HG02759 (cell line): ENCODE measurements around the gene ABTB1.

Experiments used
- ATAC-seq: cut with Tn5 transposase; IDR thresholded peaks from one replicate; pipeline ENCODE4 v1.9.1; 2021; ENCODE audit warnings: mild to moderate bottlenecking, moderate library complexity; ENCODE audit not compliant: unreplicated experiment

ABTB1 gene

DNA sequence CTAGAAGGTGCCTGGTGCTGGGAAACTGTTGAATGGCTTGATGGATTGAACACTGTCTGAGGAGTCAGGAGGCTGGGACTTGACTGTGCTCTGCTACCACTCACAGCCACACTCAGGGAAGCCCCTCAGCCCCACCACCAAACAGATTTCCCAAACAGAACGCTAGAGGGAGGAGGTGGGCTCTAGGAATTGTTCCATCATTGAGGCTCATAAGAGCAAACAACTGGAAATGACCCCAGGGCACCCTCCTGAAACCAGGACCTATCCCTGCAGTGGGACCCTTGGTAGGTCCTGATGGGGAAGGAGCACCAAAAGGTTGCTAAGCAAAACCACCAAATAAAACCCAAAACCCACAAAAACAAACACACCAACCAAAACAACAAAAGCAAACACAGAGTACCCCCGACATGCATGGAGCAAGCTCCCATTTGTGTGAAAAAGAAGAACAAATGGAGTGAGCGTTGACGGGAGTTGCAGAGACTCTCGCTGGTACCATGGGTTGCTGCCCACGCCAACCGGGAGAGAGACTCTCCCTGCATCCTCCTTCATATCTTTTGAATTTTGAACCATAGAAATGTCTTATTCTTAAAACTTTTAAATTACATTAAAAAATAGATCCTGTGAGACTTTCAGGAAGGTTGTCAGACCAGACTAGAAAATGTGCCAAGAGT, 45.6 kb downstream of the ABTB1 start:
- ATAC-seq: no peak

DNA sequence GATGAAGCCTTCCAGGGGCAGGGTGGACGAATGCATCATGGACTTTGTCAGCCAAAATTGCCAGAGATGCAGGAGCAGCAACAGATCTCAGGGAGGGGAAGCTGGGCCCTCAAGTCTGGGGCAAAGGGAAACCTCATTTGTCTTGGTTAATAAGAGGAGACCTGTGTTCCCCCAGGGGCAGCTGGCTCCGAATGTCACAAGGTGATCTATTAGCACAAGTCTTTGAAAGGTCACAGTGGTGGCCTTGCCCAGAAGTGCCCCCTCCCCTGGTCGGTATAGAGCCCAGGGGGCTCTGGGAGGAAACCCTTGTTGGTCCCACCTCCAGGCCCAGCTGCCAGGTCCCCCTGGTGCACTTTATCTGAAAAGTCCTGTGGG, 46.2 kb downstream of the ABTB1 start:
- ATAC-seq: no peak

DNA sequence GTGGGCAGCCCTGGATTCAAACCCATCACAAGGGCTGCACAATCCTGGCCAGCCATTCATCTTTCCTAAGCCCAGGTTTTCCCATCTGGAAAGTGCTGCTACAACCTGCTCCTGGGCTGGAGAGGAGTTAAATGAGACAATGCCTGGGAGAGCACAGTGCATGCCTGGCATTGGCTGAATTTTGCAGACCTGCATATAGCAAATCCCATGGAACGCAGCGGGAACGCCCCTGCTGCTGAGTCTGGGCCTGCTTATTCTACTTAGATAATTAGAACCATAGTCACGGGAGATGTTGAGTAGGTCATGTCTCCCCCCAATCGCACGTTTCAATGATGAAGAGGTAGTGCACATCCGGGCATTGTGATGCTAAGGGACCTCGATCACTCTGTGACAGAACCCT, 46.6 kb downstream of the ABTB1 start:
- no peak for ATAC-seq

DNA sequence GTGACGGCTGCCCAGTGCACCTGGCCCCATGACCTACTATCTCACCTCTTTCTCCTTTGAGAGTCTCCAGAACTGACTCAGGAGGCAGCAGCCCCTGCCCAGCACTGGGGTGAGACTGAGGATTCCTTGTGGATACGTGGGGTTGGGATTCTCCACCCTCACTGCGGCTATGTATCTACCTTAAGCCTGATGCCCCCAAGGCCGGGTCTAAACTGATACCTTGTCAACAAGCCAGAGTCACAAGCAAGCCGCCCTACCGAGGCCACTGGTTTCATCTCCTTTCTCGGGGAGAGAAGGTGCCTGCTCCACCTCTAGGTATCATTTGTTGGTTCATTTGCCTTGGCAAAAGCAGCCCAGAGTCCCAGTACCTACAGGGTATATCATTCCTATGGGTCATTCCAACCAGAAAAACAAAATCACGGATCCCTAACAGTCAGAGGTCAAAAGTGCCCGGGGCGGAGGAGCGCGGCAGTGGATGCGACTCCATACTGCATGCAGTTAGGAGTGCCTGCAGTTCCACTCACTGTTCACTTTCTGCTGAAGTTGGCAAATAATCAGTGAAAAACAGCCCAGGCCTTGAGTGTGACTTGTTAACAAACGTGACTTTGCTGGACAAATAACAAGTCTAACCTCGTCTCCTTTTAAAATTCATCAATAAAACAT, 47.5 kb downstream of the ABTB1 start:
- ATAC-seq: no peak

DNA sequence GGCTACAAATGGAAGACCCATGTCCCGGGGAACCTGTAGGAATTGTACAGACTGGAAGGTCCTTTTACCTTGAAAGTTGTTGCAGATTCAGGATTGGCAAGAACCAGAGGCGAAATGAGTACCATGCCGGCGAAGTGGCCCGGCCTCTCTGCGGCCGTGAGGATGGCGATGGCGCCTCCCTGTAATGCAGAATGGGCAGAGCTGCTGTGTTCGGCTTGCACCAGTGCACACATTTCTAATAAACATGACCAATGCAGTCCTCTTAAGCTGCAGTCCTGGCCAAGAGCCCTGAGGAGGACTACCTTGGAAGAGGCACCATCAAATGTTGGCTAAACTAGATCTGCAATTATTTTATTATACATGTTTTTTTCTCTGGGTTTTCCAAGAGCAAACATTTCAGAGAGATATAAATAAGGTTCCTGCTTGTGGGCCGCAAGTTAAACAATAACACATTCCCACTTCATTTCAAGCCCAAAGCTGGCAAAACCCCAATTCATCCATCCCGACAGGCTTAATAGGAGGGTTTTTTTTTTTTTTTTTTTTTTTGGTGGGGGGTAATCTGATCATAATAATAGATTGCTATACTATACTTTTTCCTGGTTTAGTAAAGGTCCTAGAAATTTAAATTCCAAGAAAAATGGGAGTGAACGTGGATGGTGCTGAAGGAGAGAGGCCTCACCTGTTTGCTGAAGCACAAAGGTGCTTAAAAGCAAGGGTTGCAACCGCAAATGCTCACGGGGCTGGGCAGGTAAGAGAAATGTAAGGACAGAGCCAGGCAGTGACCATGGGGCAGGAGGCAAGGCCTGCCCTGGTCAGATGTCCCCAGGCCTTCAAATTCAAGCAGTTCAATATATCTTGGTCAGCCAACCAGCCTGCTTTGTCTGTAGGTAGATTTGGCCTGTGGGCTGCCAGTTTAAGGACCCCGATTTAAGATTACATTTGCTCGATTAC, 48.5 kb downstream of the ABTB1 start:
- ATAC-seq: no peak

DNA sequence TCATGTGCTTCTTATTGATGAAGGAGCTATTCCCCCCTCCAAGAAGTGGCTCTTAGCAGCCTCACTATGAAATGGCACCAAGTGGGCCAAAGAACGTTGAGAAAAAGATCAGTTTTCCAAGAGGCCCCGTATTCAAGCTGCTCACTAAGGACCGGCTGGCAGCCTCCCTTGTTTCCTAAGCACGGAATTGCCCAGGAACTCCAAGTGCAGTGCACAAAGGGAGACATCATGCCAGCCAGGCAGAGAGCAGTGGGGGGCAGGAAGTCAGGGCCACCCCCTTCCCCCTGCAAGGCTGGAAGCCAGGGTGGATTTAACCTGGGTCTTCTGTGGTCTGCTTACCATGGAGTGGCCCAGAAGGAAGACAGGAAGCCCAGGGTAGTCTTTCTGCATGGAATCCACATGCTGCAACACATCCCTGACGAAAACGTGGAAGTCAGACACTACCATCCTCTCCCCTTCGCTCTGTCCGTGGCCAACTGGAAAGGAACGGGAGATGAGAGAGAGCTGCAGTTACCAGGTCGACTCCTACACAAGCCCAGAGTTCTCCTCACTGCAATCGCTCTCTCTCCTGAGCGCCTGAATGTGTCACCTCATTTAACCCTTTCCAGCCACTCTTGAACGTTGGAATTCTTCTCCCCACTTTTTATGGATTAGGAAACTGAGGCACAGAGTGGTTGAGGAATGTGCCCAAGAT, 49.5 kb downstream of the ABTB1 start:
- ATAC-seq: no peak

DNA sequence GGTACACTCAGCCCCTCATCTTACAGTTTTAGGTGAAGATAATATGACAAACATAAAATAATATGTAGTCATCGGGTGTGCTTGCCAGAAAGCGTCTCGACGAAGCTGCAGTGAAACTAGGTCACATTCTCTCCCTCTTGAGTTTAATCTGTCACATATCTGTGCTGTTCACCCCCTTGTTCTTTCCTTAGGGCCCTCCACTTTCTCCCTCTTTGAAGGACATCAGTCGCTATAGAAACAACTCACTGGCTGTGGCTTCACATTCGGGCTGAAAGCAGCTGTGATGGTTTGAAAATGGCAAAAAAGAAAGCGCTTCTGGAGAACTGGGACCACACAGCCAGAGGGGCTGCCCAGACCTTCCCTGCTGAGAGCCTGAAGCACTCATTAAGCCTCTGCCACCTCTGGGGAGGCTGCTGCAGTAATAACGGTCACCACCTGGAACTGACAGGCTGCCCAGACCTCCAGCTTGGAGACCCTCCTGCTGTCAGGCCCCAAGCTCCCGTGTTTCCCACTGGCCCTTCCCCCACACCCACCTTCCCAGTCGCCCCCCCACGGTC, 50.3 kb downstream of the ABTB1 start:
- no peak for ATAC-seq

DNA sequence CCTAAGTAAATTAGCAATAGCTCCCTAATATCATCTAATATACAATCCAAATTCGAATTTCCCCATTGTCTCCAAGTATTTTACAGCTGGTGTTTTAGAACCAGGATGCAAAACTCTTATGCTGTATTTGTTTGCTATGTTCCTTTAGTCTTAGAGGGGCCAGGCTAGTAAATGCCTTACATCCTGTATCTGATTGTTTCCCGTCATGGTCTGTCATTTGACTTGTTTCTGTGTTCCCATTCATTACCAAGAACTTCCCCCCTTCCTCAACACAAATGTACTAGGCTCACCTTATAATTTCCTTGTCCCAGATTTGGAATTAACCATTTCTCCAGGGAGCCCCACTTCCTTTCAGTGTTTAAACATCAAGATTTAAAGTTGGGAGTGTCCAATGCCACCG, 54.1 kb downstream of the ABTB1 start:
- no peak for ATAC-seq

DNA sequence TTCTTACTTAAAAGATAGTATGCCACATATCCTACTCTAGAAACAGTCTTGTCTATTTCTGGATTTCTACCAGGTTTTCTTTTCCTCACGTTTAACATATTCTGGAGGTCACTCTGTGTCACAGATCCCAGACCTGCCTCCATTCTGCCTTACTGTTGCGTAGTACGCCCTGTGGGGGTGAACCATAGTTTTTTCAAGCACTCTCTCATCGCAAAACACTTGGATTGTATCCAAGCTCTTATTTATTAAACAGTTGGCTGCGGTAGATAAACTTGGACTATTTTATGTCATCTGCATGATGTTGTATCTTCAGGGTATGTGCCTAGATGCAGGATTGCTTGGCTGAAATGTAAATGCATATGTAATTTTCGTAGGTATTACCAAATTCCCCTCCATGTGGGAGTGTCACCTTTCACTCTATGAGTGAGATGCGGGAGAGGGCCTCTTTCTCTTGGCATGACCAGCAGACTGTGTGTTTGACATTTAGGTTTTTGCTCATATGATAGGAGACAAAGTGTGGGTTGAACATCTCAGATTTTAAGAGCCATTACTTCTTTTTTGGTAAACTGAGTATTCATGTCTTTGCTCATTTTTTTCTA, 55.8 kb downstream of the ABTB1 start:
- ATAC-seq: no peak

DNA sequence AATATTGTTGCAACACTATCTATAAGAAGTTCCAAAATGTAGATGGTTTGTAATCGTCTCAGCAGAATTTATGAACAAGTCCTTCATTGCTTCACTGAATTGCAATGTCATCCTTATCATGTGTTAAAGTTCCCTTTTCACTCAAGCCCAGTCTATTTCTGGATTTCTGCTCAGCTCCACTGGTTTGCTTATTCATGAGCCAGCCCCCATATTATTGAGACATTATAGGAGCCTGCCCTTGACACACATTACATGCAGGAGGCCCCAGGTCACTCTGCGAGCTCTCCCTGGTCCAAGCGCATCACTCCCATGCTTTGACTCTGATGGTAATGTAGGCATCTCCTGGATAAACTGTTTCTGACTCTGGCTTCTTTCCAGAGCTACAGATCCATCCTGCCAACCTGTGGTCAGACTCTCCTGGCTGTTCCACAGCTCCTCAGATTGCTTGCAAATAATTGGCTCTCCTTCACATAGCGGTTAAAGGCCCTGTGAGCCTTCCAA, 56.9 kb downstream of the ABTB1 start:
- no peak for ATAC-seq

DNA sequence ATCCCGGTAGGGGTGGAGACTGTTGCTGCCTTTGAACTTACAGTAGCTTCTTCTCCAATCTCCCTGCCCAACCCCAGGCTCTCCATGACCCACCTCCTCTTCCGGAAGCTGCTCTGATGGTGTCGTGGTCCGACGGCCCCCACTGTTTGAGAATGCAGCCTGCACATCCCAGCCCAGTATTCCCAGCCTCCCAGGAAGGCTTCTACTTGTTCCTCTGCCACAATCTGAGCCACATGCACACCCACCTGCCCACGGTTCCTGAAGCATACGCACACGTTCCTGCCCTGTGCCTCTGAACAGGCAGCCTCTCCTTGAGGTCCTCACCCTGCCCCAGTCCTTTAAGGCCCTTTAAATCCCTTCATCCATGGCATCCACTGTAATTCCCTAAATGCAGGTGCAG, 57.4 kb downstream of the ABTB1 start:
- ATAC-seq: no peak
